Measurements from ENCODE around the gene FRMD4A. TPM values are rescaled to one million over a fixed set of nuclear protein-coding genes. Genes with fewer than 3 reads are reported as not detected.

The FRMD4A gene
- total and polyA plus RNA-seq, 5 experiments from 2014 or later = 0.02 to 0.80 (median 0.31) TPM; not detected in 2

DNA sequence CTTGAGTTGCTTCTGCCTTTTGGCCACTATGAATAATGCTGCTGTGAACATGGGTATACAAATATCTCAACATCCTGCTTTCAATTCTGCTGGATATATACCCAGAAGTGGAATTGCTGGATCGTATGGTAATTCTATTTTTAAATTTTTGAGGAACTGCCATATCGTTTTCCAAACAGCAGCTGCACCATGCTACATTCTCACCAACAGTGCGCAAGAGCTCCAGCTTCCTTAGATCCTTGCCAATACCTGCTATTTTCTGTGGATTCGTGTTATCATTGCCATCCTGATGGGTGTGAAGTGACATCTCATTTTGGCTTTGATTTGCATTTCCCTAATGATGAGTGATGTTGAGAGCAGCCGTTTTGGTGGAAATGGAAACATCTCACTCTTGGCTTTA is 26.7 kb downstream of the FRMD4A start:
- no peaks in the 10 kb centered on the region for H3K4me1 Mint-ChIP-seq
- peak overlapping the region in 1 of 10 donors; percentile 32 for H3K27ac Mint-ChIP-seq
- H3K27me3 Mint-ChIP-seq = peaks cover 0 to 14% (median 3%) of the 10 kb centered on the region in 5 donors
- H3K36me3 Mint-ChIP-seq = no peaks in the 10 kb centered on the region
- no peak for ATAC-seq
- no peaks in the 10 kb centered on the region for H3K9me3 Mint-ChIP-seq
- no peak for DNase-seq
- no peak overlapping the region for H3K4me3 Mint-ChIP-seq
- POLR2A ChIA-PET = no interaction called here

DNA sequence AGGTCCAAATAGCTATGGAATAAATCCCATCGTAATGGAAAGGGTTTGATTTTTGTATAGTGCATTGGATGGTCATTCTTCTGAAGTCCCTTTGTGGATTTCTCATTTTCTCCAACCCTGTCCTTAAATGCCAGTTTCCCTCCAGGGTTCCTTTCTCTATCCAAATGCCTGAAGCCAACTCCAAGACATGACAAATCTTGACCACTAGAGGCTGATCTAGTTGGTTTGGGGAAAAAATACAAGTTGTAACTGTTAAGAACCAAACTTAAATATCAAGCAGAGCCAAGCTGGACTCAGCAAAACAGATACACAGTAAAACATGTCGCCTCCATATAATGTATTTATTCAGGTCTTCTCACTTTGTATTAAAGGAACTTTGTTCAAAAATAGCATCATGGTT is 28.7 kb downstream of the FRMD4A start:
- DNase-seq = no peak
- Mint-ChIP-seq H3K27ac (no peak overlapping the region), H3K36me3 (no peaks in the 10 kb centered on the region), H3K9me3 (no peaks in the 10 kb centered on the region), H3K4me3 (no peak overlapping the region), H3K4me1 (no peaks in the 10 kb centered on the region), H3K27me3 (peaks cover 4 to 19% (median 7%) of the 10 kb centered on the region in 5 donors)
- POLR2A ChIA-PET = no interaction called here
- no peak for ATAC-seq

- no peak for DNase-seq
- POLR2A ChIA-PET = no interaction called here
- no peaks in the 10 kb centered on the region for H3K9me3 Mint-ChIP-seq
- no peaks in the 10 kb centered on the region for H3K4me1 Mint-ChIP-seq
- no peak overlapping the region for H3K27ac Mint-ChIP-seq
- ATAC-seq = no peak
- H3K4me3 Mint-ChIP-seq = no peak overlapping the region
- no peaks in the 10 kb centered on the region for H3K36me3 Mint-ChIP-seq
- peaks cover 7 to 21% (median 13%) of the 10 kb centered on the region in 5 donors for H3K27me3 Mint-ChIP-seq
Measured at GRCh38 chr10:14299556-14299955, 31.2 kb downstream of the FRMD4A start.

- H3K36me3 Mint-ChIP-seq = peaks cover 0 to 19% (median 0%) of the 10 kb centered on the region in 3 donors
- H3K27ac Mint-ChIP-seq = no peak overlapping the region
- POLR2A ChIA-PET = no interaction called here
- peaks cover 8 to 23% (median 16%) of the 10 kb centered on the region in 9 donors for H3K9me3 Mint-ChIP-seq
- no peak for ATAC-seq
- H3K27me3 Mint-ChIP-seq = peaks cover 8 to 17% (median 11%) of the 10 kb centered on the region in 5 donors
- no peak for DNase-seq
- no peaks in the 10 kb centered on the region for H3K4me1 Mint-ChIP-seq
- H3K4me3 Mint-ChIP-seq = no peak overlapping the region
Measured at GRCh38 chr10:14296065-14296709, 34.5 kb downstream of the FRMD4A start.

- no peaks in the 10 kb centered on the region for H3K4me1 Mint-ChIP-seq
- H3K4me3 Mint-ChIP-seq = no peak overlapping the region
- H3K27me3 Mint-ChIP-seq = peaks cover 8 to 17% (median 11%) of the 10 kb centered on the region in 5 donors
- H3K36me3 Mint-ChIP-seq = peaks cover 0 to 32% (median 0%) of the 10 kb centered on the region in 3 donors
- POLR2A ChIA-PET = no interaction called here
- ATAC-seq (no peak), DNase-seq (no peak)
- H3K27ac Mint-ChIP-seq = no peak overlapping the region
- peaks cover 11 to 40% (median 29%) of the 10 kb centered on the region in 9 donors for H3K9me3 Mint-ChIP-seq
Measured at GRCh38 chr10:14294347-14295059, 36.2 kb downstream of the FRMD4A start.

GRCh38 chr10:14293526-14293925 is 37.2 kb downstream of the FRMD4A start:
- Mint-ChIP-seq H3K9me3 (peaks cover 11 to 42% (median 29%) of the 10 kb centered on the region in 9 donors), H3K4me3 (no peak overlapping the region), H3K36me3 (peaks cover 0 to 32% (median 0%) of the 10 kb centered on the region in 3 donors), H3K4me1 (no peaks in the 10 kb centered on the region), H3K27me3 (peaks cover 5 to 21% (median 11%) of the 10 kb centered on the region in 5 donors), H3K27ac (no peak overlapping the region)
- ATAC-seq = no peak
- POLR2A ChIA-PET = no interaction called here
- no peak for DNase-seq

GRCh38 chr10:14291296-14291695 is 39.4 kb downstream of the FRMD4A start:
- Mint-ChIP-seq H3K4me1 (no peaks in the 10 kb centered on the region), H3K4me3 (no peak overlapping the region), H3K27ac (no peak overlapping the region), H3K9me3 (peaks cover 11 to 52% (median 29%) of the 10 kb centered on the region in 9 donors), H3K27me3 (peaks cover 7 to 32% (median 16%) of the 10 kb centered on the region in 5 donors), H3K36me3 (peaks cover 0 to 40% (median 0%) of the 10 kb centered on the region in 3 donors)
- ATAC-seq (no peak), DNase-seq (no peak)
- POLR2A ChIA-PET = no interaction called here

GRCh38 chr10:14285941-14286560 is 44.7 kb downstream of the FRMD4A start:
- no peak overlapping the region for H3K27ac Mint-ChIP-seq
- H3K9me3 Mint-ChIP-seq = peaks cover 0 to 30% (median 15%) of the 10 kb centered on the region in 9 donors
- H3K4me1 Mint-ChIP-seq = no peaks in the 10 kb centered on the region
- peaks cover 0 to 30% (median 0%) of the 10 kb centered on the region in 3 donors for H3K36me3 Mint-ChIP-seq
- POLR2A ChIA-PET = no interaction called here
- no peak for ATAC-seq
- no peak overlapping the region for H3K4me3 Mint-ChIP-seq
- DNase-seq = no peak
- H3K27me3 Mint-ChIP-seq = peaks cover 15 to 58% (median 21%) of the 10 kb centered on the region in 5 donors

GRCh38 chr10:14282276-14282675 is 48.4 kb downstream of the FRMD4A start:
- Mint-ChIP-seq H3K27me3 (peaks cover 16 to 38% (median 19%) of the 10 kb centered on the region in 5 donors), H3K4me3 (no peak overlapping the region), H3K4me1 (no peaks in the 10 kb centered on the region), H3K27ac (no peak overlapping the region), H3K36me3 (peaks cover 0 to 18% (median 0%) of the 10 kb centered on the region in 3 donors), H3K9me3 (peaks cover 0 to 11% (median 2%) of the 10 kb centered on the region in 9 donors)
- no peak for ATAC-seq
- DNase-seq = no peak
- POLR2A ChIA-PET = no interaction called here

- H3K9me3 Mint-ChIP-seq = peaks cover 0 to 2% (median 0%) of the 10 kb centered on the region in 9 donors
- H3K27ac Mint-ChIP-seq = no peak overlapping the region
- POLR2A ChIA-PET = no interaction called here
- ATAC-seq = no peak
- H3K36me3 Mint-ChIP-seq = peaks cover 0 to 3% (median 0%) of the 10 kb centered on the region in 3 donors
- H3K4me3 Mint-ChIP-seq = no peak overlapping the region
- H3K4me1 Mint-ChIP-seq = no peaks in the 10 kb centered on the region
- H3K27me3 Mint-ChIP-seq = peaks cover 6 to 15% (median 7%) of the 10 kb centered on the region in 5 donors
- no peak for DNase-seq
Measured at GRCh38 chr10:14278533-14278932, 52.2 kb downstream of the FRMD4A start.

DNA sequence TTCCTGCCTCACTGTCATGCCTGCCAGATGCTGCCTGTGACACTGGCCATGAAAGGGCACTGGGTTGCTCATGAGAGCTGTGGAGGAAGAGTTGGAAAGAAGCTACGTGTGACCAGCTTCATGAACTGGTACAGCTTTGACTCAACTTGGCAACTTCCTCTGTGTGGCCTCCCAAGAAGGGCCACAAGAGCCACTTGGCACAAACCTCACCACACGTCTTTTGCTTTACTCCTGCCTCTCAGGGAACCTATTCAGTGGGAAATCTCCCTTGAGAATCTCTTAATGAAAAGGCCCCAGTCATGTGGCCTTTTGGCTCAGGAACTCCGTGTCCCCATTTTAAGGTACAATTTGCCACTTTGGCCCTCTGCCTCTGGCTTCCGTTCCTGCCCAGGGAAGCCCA is 54.5 kb downstream of the FRMD4A start:
- no peak overlapping the region for H3K27ac Mint-ChIP-seq

GRCh38 chr10:14271621-14272020 is 59.1 kb downstream of the FRMD4A start:
- POLR2A ChIA-PET = interaction anchor here (0.6 kb wide), 1 partner anchor 482 kb away, joined by 3 read pairs; no protein-coding TSS in a partner anchor
- Mint-ChIP-seq H3K4me1 (peaks cover 0 to 2% (median 0%) of the 10 kb centered on the region in 4 donors), H3K27me3 (peaks cover 0 to 11% (median 8%) of the 10 kb centered on the region in 5 donors), H3K9me3 (no peaks in the 10 kb centered on the region), H3K36me3 (no peaks in the 10 kb centered on the region), H3K27ac (no peak overlapping the region), H3K4me3 (no peak overlapping the region)
- ATAC-seq = no peak
- DNase-seq = no peak

More for the DNA sequence above, 54.5 kb downstream of the FRMD4A start:
- POLR2A ChIA-PET = no interaction called here
- no peaks in the 10 kb centered on the region for H3K9me3 Mint-ChIP-seq
- no peak overlapping the region for H3K4me3 Mint-ChIP-seq
- H3K27me3 Mint-ChIP-seq = peaks cover 0 to 7% (median 2%) of the 10 kb centered on the region in 5 donors
- no peaks in the 10 kb centered on the region for H3K4me1 Mint-ChIP-seq
- no peaks in the 10 kb centered on the region for H3K36me3 Mint-ChIP-seq
- no peak for DNase-seq
- no peak for ATAC-seq

- Mint-ChIP-seq H3K9me3 (no peaks in the 10 kb centered on the region), H3K4me3 (no peak overlapping the region), H3K36me3 (no peaks in the 10 kb centered on the region), H3K27ac (no peak overlapping the region), H3K27me3 (peaks cover 0 to 11% (median 8%) of the 10 kb centered on the region in 5 donors), H3K4me1 (peaks cover 0 to 2% (median 0%) of the 10 kb centered on the region in 4 donors)
- DNase-seq = no peak
- ATAC-seq = no peak
- POLR2A ChIA-PET = no interaction called here
Measured at GRCh38 chr10:14270370-14270769, 60.4 kb downstream of the FRMD4A start.

Data from naive thymus-derived CD8-positive, alpha-beta T cell (primary cell).